H1 (cell line): ENCODE results near the gene REG1B. TPM values are rescaled to one million over a fixed set of nuclear protein-coding genes. Genes with fewer than 3 reads are reported as not detected.
"Not testable (repeated sequence)": the region's sequence is repeated elsewhere in the genome, so short reads cannot be mapped to it uniquely, and the experiment has no call there.

Experiments
- CTCF ChIA-PET: fragments of 300-600 bp; sonication (Branson Sonifier 250); formaldehyde crosslinking; loops from one replicate; lab custom pipeline; 2021; ENCODE audit not compliant: partially characterized antibody; lab: Charles Lee
- POLR2A ChIA-PET: fragments of 300-600 bp; sonication (Branson Sonifier 250); formaldehyde crosslinking; loops from one replicate; lab custom pipeline; 2021; ENCODE audit warnings: inconsistent platforms; ENCODE audit not compliant: partially characterized antibody; lab: Charles Lee
- DNase-seq, 2 experiments: peaks; one replicate each; pipeline versions ENCODE4 v3.0.0 to v3.0.0-alpha.2; 2010 to 2022; ENCODE audit warnings: low spot score in 2 of 2, low read depth in 1 of 2, mixed read lengths in 1 of 2
- FAIRE-seq: peaks from 2 replicates; lab custom pipeline; 2011; peaks lifted over from hg19 to GRCh38; lab: Jason Lieb, UNC
- H2AFZ ChIP-seq: 2 replicates; pipeline ENCODE4 v1.8.1; 2012; ENCODE audit warnings: low read length, inconsistent platforms
- H2AK5ac ChIP-seq: 2 replicates; pipeline ENCODE4 v1.6.1; 2013; ENCODE audit warnings: low read depth, low read length
- H2BK120ac ChIP-seq: replicated peaks from 2 replicates; pipeline ENCODE3; 2013; ENCODE audit warnings: low read depth, low read length, inconsistent platforms
- H2BK12ac ChIP-seq: 2 replicates; pipeline ENCODE4 v1.6.1; 2013; ENCODE audit warnings: low read depth, low read length
- H2BK15ac ChIP-seq: 2 replicates; pipeline ENCODE4 v1.6.1; 2013; ENCODE audit warnings: low read length
- H2BK20ac ChIP-seq: 2 replicates; pipeline ENCODE4 v1.6.1; 2013; ENCODE audit warnings: low read length
- H2BK5ac ChIP-seq: 2 replicates; pipeline ENCODE4 v1.6.1; 2013; ENCODE audit warnings: low read depth, low read length
- H3K14ac ChIP-seq: 2 replicates; pipeline ENCODE4 v1.6.1; 2013; ENCODE audit warnings: inconsistent platforms; ENCODE audit not compliant: insufficient read length
- H3K18ac ChIP-seq: 2 replicates; pipeline ENCODE4 v1.6.1; 2013; ENCODE audit warnings: low read length; ENCODE audit errors: extremely low read depth
- H3K23ac ChIP-seq: 2 replicates; pipeline ENCODE4 v1.6.1; 2013; ENCODE audit warnings: inconsistent platforms; ENCODE audit not compliant: insufficient read length
- H3K23me2 ChIP-seq: 2 replicates; pipeline ENCODE4 v1.6.1; 2013; ENCODE audit warnings: low read depth, low read length
- H3K27ac ChIP-seq: 2 replicates; pipeline ENCODE4 v1.6.1; 2011; ENCODE audit warnings: low read depth, low read length, inconsistent platforms
- H3K27me3 ChIP-seq, 4 experiments: replicated peaks in 1 of 4; 1 replicate in 1 of 4; 2 replicates in 3 of 4; pipeline versions ENCODE4 v1.6.1 to v1.8.1; 2011 to 2013; ENCODE audit warnings: low read length in 3 of 4, mild to moderate bottlenecking in 3 of 4, inconsistent platforms in 2 of 4, mixed read lengths in 2 of 4, moderate library complexity in 1 of 4; ENCODE audit not compliant: control insufficient read depth in 3 of 4, insufficient read depth in 3 of 4; ENCODE audit errors: extremely low read depth in 1 of 4
- H3K36me3 ChIP-seq, 4 experiments: 2 replicates each; pipeline versions ENCODE4 v1.6.1 to v1.8.1; 2011 to 2013; ENCODE audit warnings: mild to moderate bottlenecking in 4 of 4, low read length in 3 of 4, moderate library complexity in 2 of 4, control low read depth in 1 of 4, inconsistent platforms in 1 of 4; ENCODE audit not compliant: insufficient read depth in 4 of 4, control insufficient read depth in 2 of 4
- H3K4ac ChIP-seq: replicated peaks from 2 replicates; pipeline ENCODE3; 2013; ENCODE audit warnings: low read length, low read depth, mixed read lengths, inconsistent platforms; ENCODE audit not compliant: insufficient read length
- H3K4me1 ChIP-seq, 4 experiments: replicated peaks in 1 of 4; 1 replicate in 1 of 4; 2 replicates in 3 of 4; pipeline versions ENCODE4 v1.6.1 to v1.8.1; 2011 to 2013; ENCODE audit warnings: low read length in 3 of 4, inconsistent platforms in 2 of 4, mixed read lengths in 1 of 4; ENCODE audit not compliant: insufficient read depth in 4 of 4, control insufficient read depth in 3 of 4
- H3K4me2 ChIP-seq, 2 experiments: 2 replicates each; pipeline versions ENCODE4 v1.6.1 to v1.8.1; 2011 to 2013; ENCODE audit warnings: low read depth in 2 of 2, low read length in 2 of 2, control low read depth in 1 of 2, inconsistent platforms in 1 of 2, mild to moderate bottlenecking in 1 of 2; ENCODE audit not compliant: insufficient read depth in 1 of 2
- H3K4me3 ChIP-seq, 4 experiments: fragments of 200-600, 300-600 bp in 1 of 4; sonication (generic), shearing (Covaris generic), sonication (Bioruptor Twin) in 1 of 4; 2 replicates each; pipeline versions ENCODE4 v1.5.1 to v1.8.1; 2011 to 2016; ENCODE audit warnings: low read length in 4 of 4, low read depth in 3 of 4, control low read depth in 2 of 4, inconsistent platforms in 2 of 4, mild to moderate bottlenecking in 2 of 4, mixed read lengths in 1 of 4, moderate library complexity in 1 of 4; ENCODE audit not compliant: insufficient read depth in 2 of 4; ENCODE audit errors: extremely low read depth in 1 of 4
- H3K56ac ChIP-seq: replicated peaks from 2 replicates; pipeline ENCODE3; 2013; ENCODE audit warnings: low read depth, mild to moderate bottlenecking, mixed read lengths, low read length, inconsistent platforms; ENCODE audit not compliant: insufficient read length
- H3K79me1 ChIP-seq: 2 replicates; pipeline ENCODE4 v1.6.1; 2013; ENCODE audit warnings: low read depth, low read length, control low read depth
- H3K79me2 ChIP-seq, 2 experiments: 2 replicates each; pipeline versions ENCODE4 v1.6.1 to v1.8.1; 2012 to 2013; ENCODE audit warnings: low read length in 2 of 2, mild to moderate bottlenecking in 2 of 2, inconsistent platforms in 1 of 2; ENCODE audit not compliant: insufficient read depth in 2 of 2, control insufficient read depth in 1 of 2
- H3K9ac ChIP-seq, 4 experiments: replicated peaks in 1 of 4; 1 replicate in 1 of 4; 2 replicates in 3 of 4; pipeline versions ENCODE4 v1.6.1 to v1.8.1; 2011 to 2013; ENCODE audit warnings: low read depth in 3 of 4, low read length in 3 of 4, control low read depth in 2 of 4, mild to moderate bottlenecking in 2 of 4, moderate library complexity in 2 of 4, inconsistent platforms in 1 of 4; ENCODE audit errors: extremely low read depth in 1 of 4
- H3K9me3 ChIP-seq, 2 experiments: 2 replicates each; pipeline versions ENCODE4 v1.6.1 to v1.8.1; 2012 to 2013; ENCODE audit warnings: mild to moderate bottlenecking in 2 of 2, moderate library complexity in 2 of 2, control low read depth in 1 of 2, inconsistent platforms in 1 of 2, low read depth in 1 of 2, low read length in 1 of 2, mixed read lengths in 1 of 2; ENCODE audit not compliant: insufficient read depth in 2 of 2
- H4K20me1 ChIP-seq, 2 experiments: replicated peaks in 1 of 2; 2 replicates each; pipeline versions ENCODE3 to v1.8.1; 2011 to 2013; ENCODE audit warnings: inconsistent platforms in 2 of 2, low read length in 2 of 2, mild to moderate bottlenecking in 1 of 2; ENCODE audit not compliant: insufficient read depth in 2 of 2, control insufficient read depth in 1 of 2
- H4K5ac ChIP-seq: 2 replicates; pipeline ENCODE4 v1.6.1; 2013; ENCODE audit warnings: low read length, low read depth, mixed read lengths, inconsistent platforms; ENCODE audit not compliant: insufficient read length
- H4K8ac ChIP-seq: 2 replicates; pipeline ENCODE4 v1.8.0; 2013; ENCODE audit warnings: mild to moderate bottlenecking, moderate library complexity, low read length, inconsistent platforms; ENCODE audit not compliant: insufficient read depth; ENCODE audit errors: extremely low read depth
- H4K91ac ChIP-seq: replicated peaks from 2 replicates; pipeline ENCODE3; 2013; ENCODE audit warnings: low read length, mixed read lengths, inconsistent platforms; ENCODE audit not compliant: insufficient read length
- E2F6 ChIP-seq: IDR thresholded peaks from 2 replicates; pipeline ENCODE4 v1.6.1; 2012; ENCODE audit warnings: inconsistent platforms
- POU5F1 ChIP-seq: IDR thresholded peaks from 2 replicates; pipeline ENCODE4 v1.6.1; 2011; ENCODE audit warnings: low read depth, mild to moderate bottlenecking, low read length, moderate library complexity
- SUZ12 ChIP-seq: fragments of 200-600 bp; sonication (generic); IDR thresholded peaks from 2 replicates; pipeline ENCODE4 v1.6.1; 2012; ENCODE audit warnings: mild to moderate bottlenecking, inconsistent platforms, low read length, moderate library complexity, mixed read lengths
- WGBS, 2 experiments: shearing (Covaris generic) in 1 of 2; methylation state at CpG; one replicate each; pipeline versions ENCODE4 v1.1.6 to v1.1.7; 2013 to 2015; ENCODE audit warnings: low lambda C conversion rate in 2 of 2, mixed read lengths in 2 of 2, inconsistent platforms in 1 of 2, low coverage in 1 of 2, missing lambda C conversion rate in 1 of 2; ENCODE audit not compliant: insufficient replicate concordance in 2 of 2, insufficient coverage in 1 of 2, insufficient read length in 1 of 2; ENCODE audit errors: extremely low coverage in 1 of 2, missing lambda C conversion rate in 1 of 2; 5-methylcytosine and 5-hydroxymethylcytosine counted together
- polyA plus RNA-seq, 7 experiments: library from polyadenylated mRNA; depleted of rRNA in 3 of 7; stranded (reverse) in 5 of 7; unstranded in 2 of 7; fragments of >200 nt in 5 of 7; fragments of 200-250 nt in 2 of 7; gene quantifications; 1 replicate in 5 of 7; 2 replicates in 1 of 7; 4 replicates in 1 of 7; pipeline versions ENCODE4 v1.2.1 to v1.2.3, GENCODE V29; 2011 to 2013; ENCODE audit warnings: missing spikeins in 2 of 7, mixed read lengths in 2 of 7
- total RNA-seq: library from RNA; stranded (reverse); fragmentation: NEBNext Ultra II Directional; extraction: Animal tissue kit (Norgen Biotek cat#: 25700); gene quantifications from 2 replicates; pipeline ENCODE4 v1.2.1, GENCODE V29; 2021

REG1B gene
- total and polyA plus RNA-seq, 2 of the 8 experiments (the other 6 are each of a cell fraction or from before 2014, with no cell fraction given), result not detected

GRCh38 chr2:79065201-79065600 lies 22.6 kb downstream of the REG1B start (continued):
- TF ChIP-seq E2F6 (no peak), POU5F1 (no peak), SUZ12 (no peak)

DNA sequence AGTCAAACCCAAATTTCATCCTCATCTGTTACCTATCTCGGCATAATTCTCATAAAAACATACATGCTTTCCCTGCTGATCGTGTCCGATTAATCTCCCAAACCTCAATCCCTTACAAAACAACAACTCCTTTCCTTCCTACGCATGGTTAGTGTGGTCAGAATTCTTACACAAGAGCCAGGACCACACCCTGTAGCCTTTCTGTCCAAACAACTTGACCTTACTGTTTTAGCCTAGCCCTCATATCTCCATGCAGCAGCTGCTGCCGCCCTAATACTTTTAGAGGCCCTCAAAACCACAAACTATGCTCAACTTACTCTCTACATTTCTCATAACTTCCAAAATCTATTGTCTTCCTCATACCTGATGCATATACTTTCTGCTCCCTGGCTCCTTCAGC lies 33.0 kb downstream of the REG1B start:
- H3K79me1 ChIP-seq, H3K4me3 ChIP-seq, H3K27me3 ChIP-seq, CTCF ChIA-PET, POLR2A ChIA-PET, H3K9ac ChIP-seq, H2BK20ac ChIP-seq, H4K20me1 ChIP-seq, H2AFZ ChIP-seq, H3K23ac ChIP-seq, H3K56ac ChIP-seq, H3K27ac ChIP-seq, H3K23me2 ChIP-seq, H3K36me3 ChIP-seq, H2BK15ac ChIP-seq, H2BK5ac ChIP-seq, H4K91ac ChIP-seq, DNase-seq, H2BK12ac ChIP-seq, H3K9me3 ChIP-seq, H3K79me2 ChIP-seq, H2BK120ac ChIP-seq, H3K18ac ChIP-seq, H3K4ac ChIP-seq, H3K14ac ChIP-seq, H4K5ac ChIP-seq, H2AK5ac ChIP-seq, H3K4me2 ChIP-seq, H3K4me1 ChIP-seq, FAIRE-seq, H4K8ac ChIP-seq: not testable (repeated sequence)
- WGBS, 2 experiments, result 86% methylated on average over 5 of the region's 5 CpGs; no CpG with 5 or more reads in 1 of the 2 experiments
